NCI-H187 (cell line): Measurements from ENCODE around the gene C20orf96.
"Not testable (repeated sequence)": the region's sequence is repeated elsewhere in the genome, so short reads cannot be mapped to it uniquely, and the experiment has no call there.

ENCODE experiments used
- DNase-seq, 2 experiments: peaks; one replicate each; lab custom pipeline; 2025; lab: John Stamatoyannopoulos, UW

The C20orf96 gene

GRCh38 chr20:290084-290831 is at the start of gene C20orf96:
Gene C20orf96, minus strand, starts transcription at chr20:290750. Its CDS starts 140 bp downstream, at chr20:290610.
- peak; percentile 85 to 95 for DNase-seq

GRCh38 chr20:336040-336439 is 45.5 kb upstream of the C20orf96 start:
- DNase-seq: not testable (repeated sequence)

- DNase-seq: no peak
Observed at GRCh38 chr20:334578-334977, 44.0 kb upstream of the C20orf96 start.

GRCh38 chr20:330233-331149 is 39.9 kb upstream of the C20orf96 start:
- peak in 1 of 2 experiments; percentile 39 for DNase-seq

GRCh38 chr20:329851-330232 is 39.3 kb upstream of the C20orf96 start:
- peak; percentile 38 to 72 for DNase-seq

GRCh38 chr20:328975-329695 is 38.6 kb upstream of the C20orf96 start:
- no peak for DNase-seq

GRCh38 chr20:328027-328974 is 37.8 kb upstream of the C20orf96 start:
- no peak for DNase-seq

- DNase-seq: peak; percentile 77 to 89
Observed at GRCh38 chr20:327186-328026, 36.9 kb upstream of the C20orf96 start.

- DNase-seq: no peak
Observed at GRCh38 chr20:326645-327185, 36.2 kb upstream of the C20orf96 start.

- DNase-seq: peak in 1 of 2 experiments; percentile 32
Observed at GRCh38 chr20:325889-326644, 35.5 kb upstream of the C20orf96 start.

GRCh38 chr20:325045-325888 is 34.7 kb upstream of the C20orf96 start, which contains the start of gene SOX12:
Gene SOX12, plus strand, starts transcription at chr20:325552. Its CDS starts 373 bp downstream, at chr20:325925.
- peak; percentile 74 to 96 for DNase-seq

- peak; percentile 93 to 94 for DNase-seq
Observed at GRCh38 chr20:324177-325044, 33.9 kb upstream of the C20orf96 start.

GRCh38 chr20:316316-317068 is 25.9 kb upstream of the C20orf96 start:
- no peak for DNase-seq

- DNase-seq: no peak
Observed at GRCh38 chr20:313948-314347, 23.4 kb upstream of the C20orf96 start.

GRCh38 chr20:313402-313801 is 22.9 kb upstream of the C20orf96 start:
- no peak for DNase-seq

- DNase-seq: no peak
Observed at GRCh38 chr20:312866-313265, 22.3 kb upstream of the C20orf96 start.
